ENCODE data around the gene FAM200A.
A peak's percentile ranks its signal among the peaks of the same experiment; 100 is the strongest.
"Not testable (repeated sequence)": the region's sequence is repeated elsewhere in the genome, so short reads cannot be mapped to it uniquely, and the experiment has no call there.

Gene FAM200A

DNA sequence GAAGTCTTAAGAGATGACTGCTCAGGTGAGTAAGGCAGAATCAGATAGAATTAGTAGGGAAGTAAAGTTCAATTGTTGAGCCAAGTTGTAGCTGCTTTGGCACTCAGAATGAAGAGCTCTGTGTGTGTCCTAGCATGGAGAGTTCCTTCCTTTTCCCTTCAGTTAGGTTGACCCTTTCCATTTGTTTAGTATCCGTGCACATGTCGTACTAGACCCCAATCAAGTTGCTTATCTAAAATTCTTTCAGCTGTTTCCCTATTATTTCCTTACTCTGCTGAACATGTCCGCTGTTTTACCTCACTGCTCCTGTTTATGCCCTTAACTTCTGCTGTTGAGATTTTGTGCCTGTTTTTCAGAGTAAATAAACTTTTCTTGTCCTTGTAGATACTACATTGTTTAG is 19.9 kb upstream of the FAM200A start:
- in situ Hi-C loops (cut with HindIII; ENCODE audit: low pct_unique_long_range_greater_than_20kb, low sequenced_read_pairs): no loop called here
- no peak for TF ChIP-seq JUND (IDR thresholded peaks at IDR 0.05; ENCODE audit: low read depth)
- no peak for DNase-seq (ENCODE audit: low read depth in 1 of 2, low spot score in 1 of 2)

DNA sequence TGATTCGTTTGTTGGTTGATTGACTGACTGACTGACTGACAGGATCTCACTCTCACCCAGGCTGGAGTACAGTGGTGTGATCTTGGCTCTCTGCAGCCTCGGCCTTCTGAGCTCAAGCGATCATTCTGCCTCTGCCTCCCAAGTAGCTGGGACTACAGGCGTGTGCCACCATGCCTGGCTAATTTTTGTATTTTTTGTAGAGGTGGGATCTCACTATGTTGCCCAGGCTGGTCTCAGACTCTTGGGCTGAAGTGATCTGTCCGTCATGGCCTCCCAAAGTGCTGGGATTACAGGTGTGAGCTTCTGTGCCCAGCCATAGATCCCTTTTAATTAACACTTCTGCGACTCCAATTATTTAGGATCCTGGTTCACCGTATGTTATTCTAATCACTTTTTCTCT is 16.9 kb upstream of the FAM200A start:
- in situ Hi-C loops (cut with HindIII; ENCODE audit: low pct_unique_long_range_greater_than_20kb, low sequenced_read_pairs); DNase-seq (ENCODE audit: low read depth in 1 of 2, low spot score in 1 of 2): not testable (repeated sequence)

DNA sequence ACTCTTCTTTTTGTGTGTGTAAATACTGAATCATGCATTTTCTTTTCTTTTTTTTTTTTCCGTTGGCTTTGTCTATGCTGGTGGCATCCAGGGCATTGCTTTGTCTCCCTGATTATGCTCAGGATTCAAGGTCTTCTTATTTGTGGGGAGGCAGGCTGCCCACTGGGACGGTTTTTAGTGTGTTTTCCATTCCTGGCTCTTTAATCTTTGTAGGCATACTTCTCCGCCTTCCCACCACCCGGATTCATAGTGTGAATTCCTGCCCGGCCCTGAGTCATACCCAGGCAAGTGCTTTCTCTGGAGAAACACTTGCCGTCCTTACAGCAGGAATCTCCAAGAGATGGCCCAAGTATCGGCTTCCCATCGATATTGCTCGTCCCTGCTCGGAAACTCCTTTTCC is 11.7 kb upstream of the FAM200A start:
- no peak for DNase-seq (ENCODE audit: low read depth in 1 of 2, low spot score in 1 of 2)
- in situ Hi-C loops (cut with HindIII; ENCODE audit: low pct_unique_long_range_greater_than_20kb, low sequenced_read_pairs): no loop called here

DNA sequence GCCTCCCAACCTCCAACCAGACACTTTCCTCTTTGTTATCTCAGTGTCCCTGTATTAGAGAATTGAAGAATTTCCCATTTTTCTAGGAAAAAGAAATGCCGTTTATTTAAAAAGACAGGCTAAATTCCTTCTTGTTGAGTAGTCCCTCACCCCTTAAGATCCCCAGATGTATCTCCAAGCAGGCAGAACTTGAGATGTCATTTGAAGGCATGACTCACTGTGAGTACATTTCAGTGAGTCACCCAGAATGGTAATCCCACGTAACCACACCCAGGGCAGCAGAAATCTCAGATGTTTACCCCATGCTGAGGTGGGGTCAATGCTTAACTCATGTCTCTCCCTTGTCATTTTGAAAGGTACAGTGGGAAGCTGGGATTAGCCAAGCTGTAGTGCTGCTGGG is 10.9 kb upstream of the FAM200A start:
- in situ Hi-C loops (cut with HindIII; ENCODE audit: low pct_unique_long_range_greater_than_20kb, low sequenced_read_pairs): no loop called here
- no peak for TF ChIP-seq JUND (IDR thresholded peaks at IDR 0.05; ENCODE audit: low read depth)
- peak in 1 of 2 experiments; percentile 7 for DNase-seq (ENCODE audit: low read depth in 1 of 2, low spot score in 1 of 2)

More for the DNA sequence above, 11.7 kb upstream of the FAM200A start:
- no peak for TF ChIP-seq JUND (IDR thresholded peaks at IDR 0.05; ENCODE audit: low read depth)

- no peak for TF ChIP-seq JUND (IDR thresholded peaks at IDR 0.05; ENCODE audit: low read depth)
- no peak for DNase-seq (ENCODE audit: low read depth in 1 of 2, low spot score in 1 of 2)
- in situ Hi-C loops (cut with HindIII; ENCODE audit: low pct_unique_long_range_greater_than_20kb, low sequenced_read_pairs): no loop called here
Observed at GRCh38 chr7:99562114-99562784, 10.3 kb upstream of the FAM200A start.

DNA sequence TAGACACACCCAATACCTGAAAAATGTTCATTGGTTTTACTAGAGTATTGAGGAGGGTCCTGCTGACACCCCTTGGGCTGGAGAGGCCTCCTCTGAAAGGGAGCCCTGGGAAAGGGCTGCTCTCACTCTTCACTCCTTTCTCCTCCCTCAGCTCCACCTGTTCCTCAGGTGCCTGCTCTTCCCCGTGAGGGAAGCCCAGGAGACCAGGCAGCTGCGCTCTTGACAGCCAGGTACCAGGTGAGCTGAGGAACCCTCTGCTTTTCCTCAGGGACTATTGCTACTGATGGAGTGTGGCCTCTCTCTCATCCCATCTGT is 9.8 kb upstream of the FAM200A start:
- DNase-seq (ENCODE audit: low read depth in 1 of 2, low spot score in 1 of 2): no peak
- no peak for TF ChIP-seq JUND (IDR thresholded peaks at IDR 0.05; ENCODE audit: low read depth)
- in situ Hi-C loops (cut with HindIII; ENCODE audit: low pct_unique_long_range_greater_than_20kb, low sequenced_read_pairs): no loop called here

GRCh38 chr7:99560834-99561736 is 9.2 kb upstream of the FAM200A start:
- TF ChIP-seq JUND (IDR thresholded peaks at IDR 0.05; ENCODE audit: low read depth): no peak
- no peak for DNase-seq (ENCODE audit: low read depth in 1 of 2, low spot score in 1 of 2)
- in situ Hi-C loops (cut with HindIII; ENCODE audit: low pct_unique_long_range_greater_than_20kb, low sequenced_read_pairs): no loop called here

GRCh38 chr7:99559175-99559915 is 7.4 kb upstream of the FAM200A start:
- peak; percentile 7 to 55 for DNase-seq (ENCODE audit: low read depth in 1 of 2, low spot score in 1 of 2)
- in situ Hi-C loops (cut with HindIII; ENCODE audit: low pct_unique_long_range_greater_than_20kb, low sequenced_read_pairs): no loop called here
- TF ChIP-seq JUND (IDR thresholded peaks at IDR 0.05; ENCODE audit: low read depth): no peak

DNA sequence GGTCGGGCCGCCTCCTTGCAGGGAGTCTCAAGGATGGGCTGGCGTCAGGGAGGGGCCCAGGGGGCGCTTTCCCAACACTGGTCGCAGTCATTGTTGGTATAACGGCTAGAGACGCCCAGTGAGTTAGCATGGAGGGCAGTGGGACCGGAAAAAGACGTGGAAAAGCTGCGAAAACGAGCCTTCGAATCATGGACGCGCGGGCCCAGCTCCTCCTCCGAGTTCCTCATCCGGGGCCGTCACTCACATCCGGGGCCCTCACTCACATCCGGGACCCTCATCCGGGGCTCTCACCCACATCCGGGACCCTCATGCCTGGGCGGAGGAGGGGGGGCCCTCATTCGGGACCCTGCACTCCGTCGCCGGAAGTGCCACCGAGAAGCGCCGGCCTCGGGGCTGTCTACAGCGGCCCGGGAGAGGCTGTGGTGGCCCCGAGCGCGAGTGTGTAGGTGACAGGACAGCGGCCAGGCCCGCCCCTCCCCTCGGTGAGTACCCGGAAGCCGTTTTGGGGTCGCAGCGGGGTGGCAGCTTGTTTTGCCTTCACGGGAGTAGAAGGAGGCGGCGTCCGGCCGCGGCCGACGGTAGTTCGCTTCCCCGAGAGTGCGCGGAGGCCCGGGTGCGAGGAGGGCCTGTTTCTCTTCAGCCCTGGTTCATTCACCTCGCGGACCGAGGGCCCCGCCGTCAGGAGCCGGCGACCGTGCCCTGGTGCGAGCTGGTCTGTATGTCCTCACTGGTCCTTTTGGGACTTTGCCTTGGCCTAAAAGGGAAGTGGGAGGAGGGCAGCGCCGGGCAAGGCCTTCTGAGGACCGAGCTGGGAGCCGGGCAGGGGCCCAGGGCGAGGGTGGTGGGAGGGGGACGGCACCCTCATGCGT is 6.6 kb upstream of the FAM200A start, which contains the start of gene ZNF655:
TSS of gene ZNF655 (plus strand) at position 337 of the 869 bp plus-strand sequence. CDS start 1,918 bp downstream, outside the sequence.
- TF ChIP-seq JUND (IDR thresholded peaks at IDR 0.05; ENCODE audit: low read depth): no peak
- peak; percentile 58 to 80 for DNase-seq (ENCODE audit: low read depth in 1 of 2, low spot score in 1 of 2)
- in situ Hi-C loops (cut with HindIII; ENCODE audit: low pct_unique_long_range_greater_than_20kb, low sequenced_read_pairs): no loop called here

DNA sequence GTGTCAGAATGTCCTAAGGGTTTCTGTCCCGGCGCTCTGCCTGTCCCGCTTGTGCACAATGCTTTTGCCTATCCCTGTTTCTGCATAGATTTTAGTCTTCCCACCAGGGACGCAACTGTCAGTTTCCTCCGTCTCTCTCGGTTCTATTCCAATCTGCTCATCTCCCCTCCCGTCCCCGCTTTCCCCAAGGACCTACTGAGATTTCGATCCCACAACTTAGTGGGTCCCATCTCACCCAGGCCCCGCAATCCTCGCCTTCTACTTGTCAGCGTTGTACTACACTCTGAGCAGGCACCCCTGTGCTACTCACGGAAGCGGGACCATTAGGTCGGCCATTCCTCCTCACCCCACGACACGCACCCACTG is 6.0 kb upstream of the FAM200A start:
- no peak for TF ChIP-seq JUND (IDR thresholded peaks at IDR 0.05; ENCODE audit: low read depth)
- peak in 1 of 2 experiments; percentile 15 for DNase-seq (ENCODE audit: low read depth in 1 of 2, low spot score in 1 of 2)
- in situ Hi-C loops (cut with HindIII; ENCODE audit: low pct_unique_long_range_greater_than_20kb, low sequenced_read_pairs): no loop called here

DNA sequence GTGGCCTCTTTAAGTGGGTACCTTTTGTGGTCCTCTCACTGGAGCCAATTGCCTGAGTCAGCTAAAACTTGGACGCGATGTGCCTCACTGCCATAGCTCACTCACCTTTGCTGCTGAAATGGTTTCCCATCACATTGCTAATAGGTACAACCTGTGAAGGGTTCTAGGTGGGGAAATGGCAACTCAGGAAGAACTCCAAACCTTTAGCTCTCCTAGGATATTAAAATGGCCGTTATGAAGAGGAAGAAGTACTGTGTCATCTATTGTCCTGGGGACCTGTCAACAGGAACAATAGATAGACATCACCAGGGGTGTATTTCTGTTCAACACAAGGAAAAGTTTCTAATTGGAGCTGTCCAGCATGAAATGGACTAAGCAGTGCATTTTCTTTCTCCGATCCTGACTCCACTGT is 5.3 kb upstream of the FAM200A start:
- DNase-seq (ENCODE audit: low read depth in 1 of 2, low spot score in 1 of 2): peak in 1 of 2 experiments; percentile 9
- in situ Hi-C loops (cut with HindIII; ENCODE audit: low pct_unique_long_range_greater_than_20kb, low sequenced_read_pairs): no loop called here
- no peak for TF ChIP-seq JUND (IDR thresholded peaks at IDR 0.05; ENCODE audit: low read depth)

DNA sequence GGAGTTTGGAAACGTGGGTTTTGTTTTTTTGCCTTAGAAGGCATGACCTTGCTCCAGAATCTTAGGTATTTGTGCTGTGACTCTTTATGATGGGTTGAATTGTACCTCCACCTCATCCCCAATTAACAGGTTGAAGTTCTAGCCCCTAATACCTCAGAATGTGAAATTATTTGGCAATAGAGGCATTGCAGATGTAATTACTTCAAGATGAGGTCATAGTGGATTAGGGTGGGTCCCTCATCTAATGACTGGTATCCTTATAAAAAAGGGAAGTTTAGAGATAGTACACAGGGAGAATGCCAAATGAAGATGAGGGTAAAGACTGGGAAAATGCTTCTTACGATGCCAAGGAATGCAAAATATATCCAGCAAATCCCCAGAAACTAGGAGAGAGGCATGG is 3.0 kb upstream of the FAM200A start:
- in situ Hi-C loops (cut with HindIII; ENCODE audit: low pct_unique_long_range_greater_than_20kb, low sequenced_read_pairs): no loop called here
- DNase-seq (ENCODE audit: low read depth in 1 of 2, low spot score in 1 of 2): no peak
- no peak for TF ChIP-seq JUND (IDR thresholded peaks at IDR 0.05; ENCODE audit: low read depth)
